CD4-positive, alpha-beta T cell (primary cell): ENCODE measurements around the gene SMIM35. TPM values are rescaled to one million over a fixed set of nuclear protein-coding genes. Genes with fewer than 3 reads are reported as not detected.
"Not testable (repeated sequence)": the region's sequence is repeated elsewhere in the genome, so short reads cannot be mapped to it uniquely, and the experiment has no call there.

Experiments used
- ATAC-seq: fragments of 200-7000 bp; cut with Tn5 transposase; one replicate; pipeline ENCODE4 v1.10.0; 2022; ENCODE audit warnings: mild to moderate bottlenecking; ENCODE audit not compliant: poor library complexity
- CTCF ChIA-PET: fragments of 350-600 bp; sonication (Branson Sonifier 250); formaldehyde crosslinking; loops from one replicate; lab custom pipeline; 2021; ENCODE audit warnings: antibody characterized with exemption, inconsistent platforms; lab: Charles Lee
- POLR2A ChIA-PET: fragments of 350-600 bp; sonication (Branson Sonifier 250); formaldehyde crosslinking; loops from one replicate; lab custom pipeline; 2021; ENCODE audit warnings: antibody characterized with exemption, inconsistent platforms; lab: Charles Lee
- DNase-seq, 14 experiments: peaks; one replicate each; pipeline ENCODE4 v3.0.0-alpha.2; 2013 to 2020; ENCODE audit warnings: mixed read lengths in 2 of 14
- H3K27ac ChIP-seq, 2 donors: one replicate each; pipeline versions ENCODE4 v1.5.1 to v1.7.0; 2013; ENCODE audit warnings: low read length in 2 of 2, low read depth in 1 of 2, mild to moderate bottlenecking in 1 of 2
- H3K27me3 ChIP-seq, 2 experiments: 1 replicate in 1 of 2; 2 replicates in 1 of 2; pipeline versions ENCODE4 v1.6.1 to v1.7.0; 2013; ENCODE audit warnings: low read length in 2 of 2, control low read depth in 1 of 2, mild to moderate bottlenecking in 1 of 2, moderate library complexity in 1 of 2; ENCODE audit not compliant: insufficient read depth in 2 of 2, control insufficient read depth in 1 of 2
- H3K36me3 ChIP-seq: one replicate; pipeline ENCODE4 v1.6.1; 2013; ENCODE audit warnings: low read length, control low read depth; ENCODE audit not compliant: insufficient read depth
- H3K4me1 ChIP-seq: one replicate; pipeline ENCODE4 v1.6.1; 2013; ENCODE audit warnings: low read length, control low read depth; ENCODE audit not compliant: insufficient read depth
- H3K4me3 ChIP-seq: one replicate; pipeline ENCODE4 v1.5.1; 2013; ENCODE audit warnings: mild to moderate bottlenecking, low read length, moderate library complexity
- H3K9me3 ChIP-seq, 2 experiments: 1 replicate in 1 of 2; 2 replicates in 1 of 2; pipeline versions ENCODE4 v1.6.1 to v1.7.0; 2013; ENCODE audit warnings: low read length in 2 of 2, mild to moderate bottlenecking in 2 of 2, control low read depth in 1 of 2, moderate library complexity in 1 of 2; ENCODE audit not compliant: control insufficient read depth in 1 of 2, insufficient read depth in 1 of 2
- H3K27ac Mint-ChIP-seq: one replicate; pipeline ENCODE4 v1.8.0; 2020; ENCODE audit warnings: mixed read lengths
- H3K27me3 Mint-ChIP-seq: one replicate; pipeline ENCODE4 v1.8.0; 2021; ENCODE audit warnings: mixed read lengths
- H3K36me3 Mint-ChIP-seq: one replicate; pipeline ENCODE4 v1.8.0; 2021; ENCODE audit warnings: low read depth, mixed read lengths
- H3K4me1 Mint-ChIP-seq: one replicate; pipeline ENCODE4 v1.8.0; 2021; ENCODE audit warnings: low read depth, mixed read lengths
- H3K4me3 Mint-ChIP-seq: one replicate; pipeline ENCODE4 v1.8.0; 2020; ENCODE audit warnings: mild to moderate bottlenecking, mixed read lengths
- H3K9me3 Mint-ChIP-seq: one replicate; pipeline ENCODE4 v1.8.0; 2020; ENCODE audit warnings: mixed read lengths
- intact Hi-C, 2 experiments: fragments of 100-400 bp; cut with DNase I in 1 of 2; cut with micrococcal nuclease in 1 of 2; formaldehyde crosslinking; loops; one replicate each; pipeline versions ENCODE4 v1.15.1 to v1.9.0; 2023 to 2025; cut with DNase I, micrococcal nuclease
- total RNA-seq, 174 experiments: library from RNA in 2 of 174; stranded (reverse) in 2 of 174; gene quantifications; one replicate each; pipeline ENCODE4 v1.2.3 and lab custom pipeline; 2021 to 2026
- TF ChIP-seq, protein P1 (sequence below): fragments of 200-600 bp; IDR thresholded peaks from one replicate; pipeline ENCODE4 v1.8.0; 2022; ENCODE audit warnings: antibody characterized with exemption, mild to moderate bottlenecking

SMIM35 gene
- total RNA-seq, 2 experiments from 2014 or later: 0.06 to 0.08 TPM

- H3K27me3 Mint-ChIP-seq: no peaks in the 10 kb centered on the region
- H3K27ac ChIP-seq: peak overlapping the region in 1 of 2 donors; percentile 79
- intact Hi-C loops: loop anchor here in 1 of 2 experiments (5.0 kb wide), 1 partner anchor 37 kb away; no protein-coding TSS in a partner anchor
- peak overlapping the region; percentile 83 for H3K27ac Mint-ChIP-seq
- ChIA-PET POLR2A (interaction anchor here (0.6 to 17.1 kb wide), 2 partner anchors 10 to 23 kb away, joined by 3 to 392 read pairs; partner anchors contain the start of gene IL10RA), CTCF (no interaction called here)
- peaks cover 95% of the 10 kb centered on the region for H3K4me1 Mint-ChIP-seq
- TF ChIP-seq, protein P1, sequence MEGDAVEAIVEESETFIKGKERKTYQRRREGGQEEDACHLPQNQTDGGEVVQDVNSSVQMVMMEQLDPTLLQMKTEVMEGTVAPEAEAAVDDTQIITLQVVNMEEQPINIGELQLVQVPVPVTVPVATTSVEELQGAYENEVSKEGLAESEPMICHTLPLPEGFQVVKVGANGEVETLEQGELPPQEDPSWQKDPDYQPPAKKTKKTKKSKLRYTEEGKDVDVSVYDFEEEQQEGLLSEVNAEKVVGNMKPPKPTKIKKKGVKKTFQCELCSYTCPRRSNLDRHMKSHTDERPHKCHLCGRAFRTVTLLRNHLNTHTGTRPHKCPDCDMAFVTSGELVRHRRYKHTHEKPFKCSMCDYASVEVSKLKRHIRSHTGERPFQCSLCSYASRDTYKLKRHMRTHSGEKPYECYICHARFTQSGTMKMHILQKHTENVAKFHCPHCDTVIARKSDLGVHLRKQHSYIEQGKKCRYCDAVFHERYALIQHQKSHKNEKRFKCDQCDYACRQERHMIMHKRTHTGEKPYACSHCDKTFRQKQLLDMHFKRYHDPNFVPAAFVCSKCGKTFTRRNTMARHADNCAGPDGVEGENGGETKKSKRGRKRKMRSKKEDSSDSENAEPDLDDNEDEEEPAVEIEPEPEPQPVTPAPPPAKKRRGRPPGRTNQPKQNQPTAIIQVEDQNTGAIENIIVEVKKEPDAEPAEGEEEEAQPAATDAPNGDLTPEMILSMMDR: no peak
- DNase-seq: no peak
- H3K9me3 Mint-ChIP-seq: peaks cover 2% of the 10 kb centered on the region
- H3K9me3 ChIP-seq: peaks cover 0 to 3% of the 10 kb centered on the region in 2 experiments
- H3K4me3 Mint-ChIP-seq: no peak overlapping the region
- peaks cover 4% of the 10 kb centered on the region for H3K36me3 Mint-ChIP-seq
- peaks cover 99% of the 10 kb centered on the region for H3K4me1 ChIP-seq
- no peaks in the 10 kb centered on the region for H3K36me3 ChIP-seq
- no peaks in the 10 kb centered on the region for H3K27me3 ChIP-seq
- H3K4me3 ChIP-seq: no peak overlapping the region
- no peak for ATAC-seq
These were observed 76.7 kb downstream of the SMIM35 start for GRCh38 chr11:118009864-118010737.

- Mint-ChIP-seq H3K4me1 (peaks cover 95% of the 10 kb centered on the region), H3K9me3 (no peaks in the 10 kb centered on the region), H3K27me3 (no peaks in the 10 kb centered on the region), H3K36me3 (peaks cover 3% of the 10 kb centered on the region), H3K4me3 (peak overlapping the region; percentile 68), H3K27ac (peak overlapping the region; percentile 83)
- intact Hi-C loops: loop anchor here in 1 of 2 experiments (5.0 kb wide), 1 partner anchor 39 kb away; no protein-coding TSS in a partner anchor
- Histone ChIP-seq H3K9me3 (peaks cover 0 to 3% of the 10 kb centered on the region in 2 experiments), H3K4me1 (peaks cover 100% of the 10 kb centered on the region), H3K4me3 (no peak overlapping the region), H3K36me3 (no peaks in the 10 kb centered on the region), H3K27ac (peak overlapping the region; percentile 48 to 79), H3K27me3 (no peaks in the 10 kb centered on the region)
- TF ChIP-seq, protein P1: no peak
- ATAC-seq (no peak), DNase-seq (peak in 1 of 14 experiments; percentile 18)
- ChIA-PET POLR2A (interaction anchor here (0.6 to 17.1 kb wide), 7 partner anchors 8 to 160 kb away, joined by 3 to 392 read pairs (median 7); partner anchors contain the start of gene IL10RA), CTCF (interaction anchor here (1.0 to 1.9 kb wide), 3 partner anchors 45 to 165 kb away, joined by 3 to 6 read pairs (median 5); no protein-coding TSS in a partner anchor)
These were observed 78.4 kb downstream of the SMIM35 start for GRCh38 chr11:118008271-118008911.

GRCh38 chr11:118007563-118008270, 79.0 kb downstream of the SMIM35 start:
- peak overlapping the region; percentile 15 for H3K4me3 ChIP-seq
- H3K36me3 ChIP-seq: not testable (repeated sequence)
- DNase-seq: peak in 6 of 14 experiments; percentile 29 to 86 (median 58)

More at GRCh38 chr11:118007563-118008270, 79.0 kb downstream of the SMIM35 start:
- Histone ChIP-seq H3K4me1 (peaks cover 100% of the 10 kb centered on the region), H3K27ac (peak overlapping the region; percentile 48 to 79)
- ChIA-PET CTCF (interaction anchor here (0.9 to 1.9 kb wide), 5 partner anchors 19 to 164 kb away, joined by 3 to 6 read pairs (median 5); no protein-coding TSS in a partner anchor), POLR2A (interaction anchor here (0.6 to 17.1 kb wide), 10 partner anchors 8 to 835 kb away, joined by 3 to 392 read pairs (median 5); partner anchors contain the start of gene IL10RA)
- not testable (repeated sequence) for H3K9me3 Mint-ChIP-seq, H3K9me3 ChIP-seq, H3K27me3 ChIP-seq, H3K27me3 Mint-ChIP-seq, H3K36me3 Mint-ChIP-seq
- H3K4me3 Mint-ChIP-seq: peak overlapping the region; percentile 68
- intact Hi-C loops: loop anchor here in 1 of 2 experiments (5.0 kb wide), 1 partner anchor 40 kb away; no protein-coding TSS in a partner anchor
- ATAC-seq: peak; percentile 54
- peak overlapping the region; percentile 83 for H3K27ac Mint-ChIP-seq
- peaks cover 97% of the 10 kb centered on the region for H3K4me1 Mint-ChIP-seq
